Measurements from ENCODE around the gene CBARP. TPM values are rescaled to one million over a fixed set of nuclear protein-coding genes. Genes with fewer than 3 reads are reported as not detected.

Gene CBARP
- total and polyA plus RNA-seq, 4 donors = 0.05 to 0.25 (median 0.06) TPM; not detected in 1

DNA sequence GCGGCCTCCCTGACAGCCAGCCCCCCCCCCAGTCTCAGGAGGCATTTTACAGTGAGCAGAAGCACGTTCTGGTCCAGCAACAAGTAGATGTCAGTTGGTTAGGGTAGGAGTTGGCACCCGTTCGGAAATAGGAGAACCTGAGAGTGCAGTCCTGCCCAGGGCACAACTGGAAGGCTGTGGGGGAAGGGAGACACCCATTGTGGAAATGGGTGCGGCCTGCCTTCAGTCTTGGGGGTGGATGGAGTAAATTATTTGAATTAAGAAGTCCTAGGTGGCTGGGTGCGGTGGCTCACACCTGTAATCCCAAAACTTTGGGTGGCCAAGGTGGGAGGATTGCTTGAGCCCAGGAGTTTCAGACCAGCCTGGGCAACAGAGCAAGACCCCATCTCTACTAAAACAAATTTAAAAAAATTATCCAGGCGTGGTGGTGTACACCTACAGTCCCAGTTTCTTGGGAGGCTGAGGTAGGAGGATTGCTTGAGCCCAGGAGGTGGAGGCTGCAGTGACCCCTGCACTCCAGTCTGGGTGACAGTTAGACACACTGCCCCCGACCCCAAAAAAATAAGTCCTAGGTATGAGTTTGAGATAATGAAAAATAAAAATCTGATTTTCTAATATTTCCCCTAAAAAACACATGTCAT lies 32.5 kb upstream of the CBARP start:
- 19% methylated on average over 8 of the region's 8 CpGs for WGBS
- peak; percentile 32 for TF ChIP-seq SP1 (IDR thresholded peaks at IDR 0.05)
- TF ChIP-seq, protein P1, sequence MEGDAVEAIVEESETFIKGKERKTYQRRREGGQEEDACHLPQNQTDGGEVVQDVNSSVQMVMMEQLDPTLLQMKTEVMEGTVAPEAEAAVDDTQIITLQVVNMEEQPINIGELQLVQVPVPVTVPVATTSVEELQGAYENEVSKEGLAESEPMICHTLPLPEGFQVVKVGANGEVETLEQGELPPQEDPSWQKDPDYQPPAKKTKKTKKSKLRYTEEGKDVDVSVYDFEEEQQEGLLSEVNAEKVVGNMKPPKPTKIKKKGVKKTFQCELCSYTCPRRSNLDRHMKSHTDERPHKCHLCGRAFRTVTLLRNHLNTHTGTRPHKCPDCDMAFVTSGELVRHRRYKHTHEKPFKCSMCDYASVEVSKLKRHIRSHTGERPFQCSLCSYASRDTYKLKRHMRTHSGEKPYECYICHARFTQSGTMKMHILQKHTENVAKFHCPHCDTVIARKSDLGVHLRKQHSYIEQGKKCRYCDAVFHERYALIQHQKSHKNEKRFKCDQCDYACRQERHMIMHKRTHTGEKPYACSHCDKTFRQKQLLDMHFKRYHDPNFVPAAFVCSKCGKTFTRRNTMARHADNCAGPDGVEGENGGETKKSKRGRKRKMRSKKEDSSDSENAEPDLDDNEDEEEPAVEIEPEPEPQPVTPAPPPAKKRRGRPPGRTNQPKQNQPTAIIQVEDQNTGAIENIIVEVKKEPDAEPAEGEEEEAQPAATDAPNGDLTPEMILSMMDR (IDR thresholded peaks at IDR 0.05; ENCODE audit: low read depth, low read length, missing input control) = no peak
- no peak for TF ChIP-seq FOXA2 (IDR thresholded peaks at IDR 0.05)
- peak in 1 of 2 donors; percentile 2 for TF ChIP-seq GABPA (IDR thresholded peaks at IDR 0.05 in 1 of 2, conservative IDR thresholded peaks at IDR 0.05 in 1 of 2)
- TF ChIP-seq, protein P2, sequence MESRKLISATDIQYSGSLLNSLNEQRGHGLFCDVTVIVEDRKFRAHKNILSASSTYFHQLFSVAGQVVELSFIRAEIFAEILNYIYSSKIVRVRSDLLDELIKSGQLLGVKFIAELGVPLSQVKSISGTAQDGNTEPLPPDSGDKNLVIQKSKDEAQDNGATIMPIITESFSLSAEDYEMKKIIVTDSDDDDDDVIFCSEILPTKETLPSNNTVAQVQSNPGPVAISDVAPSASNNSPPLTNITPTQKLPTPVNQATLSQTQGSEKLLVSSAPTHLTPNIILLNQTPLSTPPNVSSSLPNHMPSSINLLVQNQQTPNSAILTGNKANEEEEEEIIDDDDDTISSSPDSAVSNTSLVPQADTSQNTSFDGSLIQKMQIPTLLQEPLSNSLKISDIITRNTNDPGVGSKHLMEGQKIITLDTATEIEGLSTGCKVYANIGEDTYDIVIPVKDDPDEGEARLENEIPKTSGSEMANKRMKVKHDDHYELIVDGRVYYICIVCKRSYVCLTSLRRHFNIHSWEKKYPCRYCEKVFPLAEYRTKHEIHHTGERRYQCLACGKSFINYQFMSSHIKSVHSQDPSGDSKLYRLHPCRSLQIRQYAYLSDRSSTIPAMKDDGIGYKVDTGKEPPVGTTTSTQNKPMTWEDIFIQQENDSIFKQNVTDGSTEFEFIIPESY (IDR thresholded peaks at IDR 0.05) = no peak
- Histone ChIP-seq H3K36me3 (ENCODE audit: control insufficient read depth in 4 of 4, insufficient read depth in 3 of 4, low read depth in 1 of 4, low read length in 3 of 4) (peaks cover 17 to 28% (median 21%) of the 10 kb centered on the region in 4 donors), H3K4me3 (ENCODE audit: low read depth in 1 of 3, low read length in 3 of 3) (peak overlapping the region; percentile 77 to 90 (median 86)), H3K27me3 (ENCODE audit: control insufficient read depth in 4 of 4, insufficient read depth in 4 of 4, low read length in 3 of 4) (no peaks in the 10 kb centered on the region), H3K9ac (ENCODE audit: low read depth in 1 of 2, low read length in 2 of 2) (peak overlapping the region; percentile 78 to 86), H3K27ac (ENCODE audit: low read depth in 1 of 2, low read length in 2 of 2) (peak overlapping the region; percentile 90 to 91), H3K4me1 (ENCODE audit: control insufficient read depth in 4 of 4, insufficient read depth in 4 of 4, low read length in 3 of 4) (peaks cover 45 to 86% (median 74%) of the 10 kb centered on the region in 4 donors), H3K9me3 (ENCODE audit: control insufficient read depth in 4 of 4, low read length in 3 of 4) (no peaks in the 10 kb centered on the region)
- no peak for DNase-seq (ENCODE audit: low spot score)

DNA sequence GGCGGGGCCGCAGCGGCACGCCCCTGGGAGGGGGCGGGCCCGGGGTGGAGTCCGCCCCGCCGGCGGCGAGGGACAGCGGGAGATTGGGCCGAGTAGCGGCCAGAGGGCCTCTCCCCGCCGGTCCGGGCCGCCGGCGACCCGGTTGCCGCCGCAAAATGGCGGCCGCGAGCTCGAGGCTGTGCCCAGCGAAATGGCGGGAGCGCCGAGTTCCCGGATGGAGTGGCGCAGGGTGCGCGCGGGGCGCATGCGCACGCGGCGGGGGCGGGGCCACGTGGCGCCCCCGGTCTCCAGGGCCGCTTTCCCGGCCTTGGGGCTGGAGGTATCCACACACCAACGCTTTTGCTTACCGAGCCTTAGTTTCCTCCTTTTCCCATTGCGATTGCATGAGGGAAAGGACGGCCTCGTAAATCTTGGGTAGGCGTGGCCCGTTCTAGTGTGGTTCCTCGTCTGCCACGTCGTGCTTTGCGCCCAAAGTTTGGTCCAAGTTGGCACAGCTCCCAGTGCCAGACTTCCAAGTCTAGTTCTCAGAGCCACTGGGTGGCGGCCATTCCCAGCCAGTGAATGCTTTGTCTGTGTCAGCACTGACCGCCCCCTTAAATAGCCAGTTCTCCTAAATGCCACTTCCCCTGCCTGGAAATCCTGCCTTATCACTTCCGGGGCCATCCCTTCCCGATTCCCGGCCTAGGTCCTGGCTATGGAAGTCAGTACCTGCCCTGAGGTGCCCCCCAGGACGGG lies 31.8 kb upstream of the CBARP start:
- peak overlapping the region; percentile 90 to 91 for H3K27ac ChIP-seq (ENCODE audit: low read depth in 1 of 2, low read length in 2 of 2)
- no peaks in the 10 kb centered on the region for H3K9me3 ChIP-seq (ENCODE audit: control insufficient read depth in 4 of 4, low read length in 3 of 4)
- peaks cover 17 to 28% (median 21%) of the 10 kb centered on the region in 4 donors for H3K36me3 ChIP-seq (ENCODE audit: control insufficient read depth in 4 of 4, insufficient read depth in 3 of 4, low read depth in 1 of 4, low read length in 3 of 4)
- DNase-seq (ENCODE audit: low spot score) = peak; percentile 86
- H3K27me3 ChIP-seq (ENCODE audit: control insufficient read depth in 4 of 4, insufficient read depth in 4 of 4, low read length in 3 of 4) = no peaks in the 10 kb centered on the region
- H3K4me3 ChIP-seq (ENCODE audit: low read depth in 1 of 3, low read length in 3 of 3) = peak overlapping the region; percentile 77 to 90 (median 86)
- WGBS = under 1% methylated on average over 64 of the region's 64 CpGs
- H3K9ac ChIP-seq (ENCODE audit: low read depth in 1 of 2, low read length in 2 of 2) = peak overlapping the region; percentile 78 to 86
- peaks cover 40 to 85% (median 73%) of the 10 kb centered on the region in 4 donors for H3K4me1 ChIP-seq (ENCODE audit: control insufficient read depth in 4 of 4, insufficient read depth in 4 of 4, low read length in 3 of 4)
- peak; percentile 45 for TF ChIP-seq NR2F2 (IDR thresholded peaks at IDR 0.05)
- peak in 1 of 2 donors; percentile 44 for TF ChIP-seq RAD21 (IDR thresholded peaks at IDR 0.05)
- no peak for TF ChIP-seq FOXA1 (IDR thresholded peaks at IDR 0.05)
- no peak for TF ChIP-seq JUND (IDR thresholded peaks at IDR 0.05)
- no peak for TF ChIP-seq HNF4G (IDR thresholded peaks at IDR 0.05)
- TF ChIP-seq, protein P3, sequence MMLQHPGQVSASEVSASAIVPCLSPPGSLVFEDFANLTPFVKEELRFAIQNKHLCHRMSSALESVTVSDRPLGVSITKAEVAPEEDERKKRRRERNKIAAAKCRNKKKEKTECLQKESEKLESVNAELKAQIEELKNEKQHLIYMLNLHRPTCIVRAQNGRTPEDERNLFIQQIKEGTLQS (IDR thresholded peaks at IDR 0.05) = no peak
- TF ChIP-seq, protein P2 (IDR thresholded peaks at IDR 0.05) = no peak
- no peak for TF ChIP-seq TAF1 (conservative IDR thresholded peaks at IDR 0.05)
- no peak for TF ChIP-seq FOXA2 (IDR thresholded peaks at IDR 0.05)
- peak; percentile 62 for TF ChIP-seq SP1 (IDR thresholded peaks at IDR 0.05)
- peak in 1 of 2 donors; percentile 75 for TF ChIP-seq GABPA (IDR thresholded peaks at IDR 0.05 in 1 of 2, conservative IDR thresholded peaks at IDR 0.05 in 1 of 2)
- TF ChIP-seq, protein P1 (IDR thresholded peaks at IDR 0.05; ENCODE audit: low read depth, low read length, missing input control) = no peak
- TF ChIP-seq, protein P4, sequence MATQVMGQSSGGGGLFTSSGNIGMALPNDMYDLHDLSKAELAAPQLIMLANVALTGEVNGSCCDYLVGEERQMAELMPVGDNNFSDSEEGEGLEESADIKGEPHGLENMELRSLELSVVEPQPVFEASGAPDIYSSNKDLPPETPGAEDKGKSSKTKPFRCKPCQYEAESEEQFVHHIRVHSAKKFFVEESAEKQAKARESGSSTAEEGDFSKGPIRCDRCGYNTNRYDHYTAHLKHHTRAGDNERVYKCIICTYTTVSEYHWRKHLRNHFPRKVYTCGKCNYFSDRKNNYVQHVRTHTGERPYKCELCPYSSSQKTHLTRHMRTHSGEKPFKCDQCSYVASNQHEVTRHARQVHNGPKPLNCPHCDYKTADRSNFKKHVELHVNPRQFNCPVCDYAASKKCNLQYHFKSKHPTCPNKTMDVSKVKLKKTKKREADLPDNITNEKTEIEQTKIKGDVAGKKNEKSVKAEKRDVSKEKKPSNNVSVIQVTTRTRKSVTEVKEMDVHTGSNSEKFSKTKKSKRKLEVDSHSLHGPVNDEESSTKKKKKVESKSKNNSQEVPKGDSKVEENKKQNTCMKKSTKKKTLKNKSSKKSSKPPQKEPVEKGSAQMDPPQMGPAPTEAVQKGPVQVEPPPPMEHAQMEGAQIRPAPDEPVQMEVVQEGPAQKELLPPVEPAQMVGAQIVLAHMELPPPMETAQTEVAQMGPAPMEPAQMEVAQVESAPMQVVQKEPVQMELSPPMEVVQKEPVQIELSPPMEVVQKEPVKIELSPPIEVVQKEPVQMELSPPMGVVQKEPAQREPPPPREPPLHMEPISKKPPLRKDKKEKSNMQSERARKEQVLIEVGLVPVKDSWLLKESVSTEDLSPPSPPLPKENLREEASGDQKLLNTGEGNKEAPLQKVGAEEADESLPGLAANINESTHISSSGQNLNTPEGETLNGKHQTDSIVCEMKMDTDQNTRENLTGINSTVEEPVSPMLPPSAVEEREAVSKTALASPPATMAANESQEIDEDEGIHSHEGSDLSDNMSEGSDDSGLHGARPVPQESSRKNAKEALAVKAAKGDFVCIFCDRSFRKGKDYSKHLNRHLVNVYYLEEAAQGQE (IDR thresholded peaks at IDR 0.05) = peak; percentile 29
- TF ChIP-seq, protein P5, sequence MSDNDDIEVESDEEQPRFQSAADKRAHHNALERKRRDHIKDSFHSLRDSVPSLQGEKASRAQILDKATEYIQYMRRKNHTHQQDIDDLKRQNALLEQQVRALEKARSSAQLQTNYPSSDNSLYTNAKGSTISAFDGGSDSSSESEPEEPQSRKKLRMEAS (IDR thresholded peaks at IDR 0.05) = peak; percentile 62
- peak in 1 of 2 donors; percentile 23 for TF ChIP-seq HNF4A (conservative IDR thresholded peaks at IDR 0.05)
- TF ChIP-seq YY1 (IDR thresholded peaks at IDR 0.05) = peak; percentile 87
- peak in 1 of 2 donors; percentile 57 for TF ChIP-seq EGR1 (IDR thresholded peaks at IDR 0.05; ENCODE audit: low read depth in 2 of 2)

Measured in liver (tissue), 9 donors.